Measurements from ENCODE around the gene CREM.

The CREM gene

DNA sequence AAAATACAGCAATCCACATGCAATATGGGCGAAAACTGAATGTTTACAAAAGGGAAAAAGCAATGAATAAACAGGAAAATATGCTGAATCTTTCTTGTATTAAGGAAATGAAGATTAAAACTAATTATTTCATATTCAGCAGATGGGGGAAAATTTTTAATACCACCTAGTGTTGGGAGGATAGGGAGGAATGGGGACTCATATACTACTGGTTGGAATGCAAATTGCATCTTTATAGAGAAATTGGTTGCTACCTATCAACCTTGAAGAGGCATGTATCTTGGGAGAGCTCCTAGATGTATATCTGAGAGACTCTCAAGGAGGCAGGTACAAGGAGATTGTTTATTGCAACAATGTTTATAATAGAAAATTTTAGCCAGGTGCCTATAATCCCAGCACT is 101.4 kb downstream of the CREM start:
- WGBS (ENCODE audit: insufficient coverage): no CpG with 5 or more reads among the region's 1 CpG
- POLR2A ChIA-PET: no interaction called here
- Histone ChIP-seq H3K27me3 (replicated peaks in 2 of 5; ENCODE audit: control insufficient read depth in 4 of 5, insufficient read depth in 5 of 5, low read length in 4 of 5) (no peaks in the 10 kb centered on the region), H3K27ac (ENCODE audit: insufficient read depth in 1 of 2, low read depth in 1 of 2, low read length in 2 of 2, poor library complexity in 1 of 2, severe bottlenecking in 2 of 2) (no peak overlapping the region), H3K9me3 (ENCODE audit: control extremely low read depth in 1 of 5, control insufficient read depth in 4 of 5, insufficient read depth in 2 of 5, low read depth in 1 of 5, low read length in 4 of 5) (no peaks in the 10 kb centered on the region), H3K4me3 (ENCODE audit: control insufficient read depth in 1 of 7, extremely low read depth in 1 of 7, insufficient read depth in 4 of 7, low read depth in 2 of 7, low read length in 6 of 7) (no peak overlapping the region), H3K4me1 (ENCODE audit: control extremely low read depth in 1 of 4, control insufficient read depth in 4 of 4, insufficient read depth in 4 of 4, low read length in 3 of 4) (no peaks in the 10 kb centered on the region), H3K36me3 (ENCODE audit: control insufficient read depth in 4 of 4, insufficient read depth in 4 of 4, low read length in 3 of 4) (no peaks in the 10 kb centered on the region)
- CTCF ChIA-PET: no interaction called here
- DNase-seq: no peak

DNA sequence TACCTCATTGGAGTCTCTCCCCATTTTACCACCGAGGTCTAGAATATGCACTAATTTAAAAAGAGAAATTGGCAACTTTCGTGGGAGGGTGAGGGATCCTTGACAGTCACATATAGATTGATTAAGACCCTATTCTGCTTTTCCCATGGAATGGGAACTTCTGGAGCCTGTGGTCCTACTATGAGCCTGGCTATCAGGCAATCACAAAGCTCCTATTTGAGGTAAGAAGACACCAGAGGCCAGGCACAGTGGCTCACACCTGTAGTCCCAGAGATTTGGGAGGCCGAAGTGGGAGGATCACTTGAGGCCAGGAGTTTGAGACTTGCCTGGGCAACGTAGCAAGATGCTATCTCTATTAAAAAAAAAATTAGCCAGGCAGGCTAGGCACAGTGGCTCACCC is 105.0 kb downstream of the CREM start:
- no peaks in the 10 kb centered on the region for H3K27me3 ChIP-seq (replicated peaks in 2 of 5; ENCODE audit: control insufficient read depth in 4 of 5, insufficient read depth in 5 of 5, low read length in 4 of 5)
- ChIA-PET CTCF (no interaction called here), POLR2A (no interaction called here)
- WGBS (ENCODE audit: insufficient coverage): 100% methylated on average over 3 of the region's 4 CpGs
- no peak overlapping the region for H3K27ac ChIP-seq (ENCODE audit: insufficient read depth in 1 of 2, low read depth in 1 of 2, low read length in 2 of 2, poor library complexity in 1 of 2, severe bottlenecking in 2 of 2)
- no peaks in the 10 kb centered on the region for H3K9me3 ChIP-seq (ENCODE audit: control extremely low read depth in 1 of 5, control insufficient read depth in 4 of 5, insufficient read depth in 2 of 5, low read depth in 1 of 5, low read length in 4 of 5)
- no peak for DNase-seq
- H3K4me1 ChIP-seq (ENCODE audit: control extremely low read depth in 1 of 4, control insufficient read depth in 4 of 4, insufficient read depth in 4 of 4, low read length in 3 of 4): no peaks in the 10 kb centered on the region
- no peak overlapping the region for H3K4me3 ChIP-seq (ENCODE audit: control insufficient read depth in 1 of 7, extremely low read depth in 1 of 7, insufficient read depth in 4 of 7, low read depth in 2 of 7, low read length in 6 of 7)
- no peaks in the 10 kb centered on the region for H3K36me3 ChIP-seq (ENCODE audit: control insufficient read depth in 4 of 4, insufficient read depth in 4 of 4, low read length in 3 of 4)

DNA sequence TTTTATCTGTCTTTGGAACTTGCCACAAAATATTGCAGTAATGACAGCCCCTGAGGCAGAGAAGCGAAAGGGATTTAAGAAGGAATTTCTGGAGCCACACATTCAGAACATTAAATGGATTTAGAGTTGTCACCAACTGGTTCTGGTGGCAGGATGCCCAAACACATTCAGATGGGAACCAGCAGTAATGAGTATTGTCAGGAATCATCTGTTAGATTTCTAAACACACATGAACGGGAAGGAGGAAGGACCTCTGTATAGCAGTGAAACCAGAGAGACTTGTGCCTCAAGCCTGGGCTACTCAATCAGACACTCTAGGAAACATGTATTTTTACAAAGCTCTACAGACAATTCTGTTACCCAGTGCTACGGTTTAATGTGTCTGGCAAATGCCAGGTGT is 105.9 kb downstream of the CREM start:
- H3K9me3 ChIP-seq (ENCODE audit: control extremely low read depth in 1 of 5, control insufficient read depth in 4 of 5, insufficient read depth in 2 of 5, low read depth in 1 of 5, low read length in 4 of 5): no peaks in the 10 kb centered on the region
- POLR2A ChIA-PET: interaction anchor here (0.6 kb wide), 1 partner anchor 129 kb away, joined by 3 read pairs; no protein-coding TSS in a partner anchor
- H3K36me3 ChIP-seq (ENCODE audit: control insufficient read depth in 4 of 4, insufficient read depth in 4 of 4, low read length in 3 of 4): no peaks in the 10 kb centered on the region
- WGBS (ENCODE audit: insufficient coverage): 75% methylated on average over 3 of the region's 3 CpGs
- H3K4me3 ChIP-seq (ENCODE audit: control insufficient read depth in 1 of 7, extremely low read depth in 1 of 7, insufficient read depth in 4 of 7, low read depth in 2 of 7, low read length in 6 of 7): no peak overlapping the region
- CTCF ChIA-PET: interaction anchor here (1.3 kb wide), 1 partner anchor 10 kb away, joined by 5 read pairs; no protein-coding TSS in a partner anchor
- H3K4me1 ChIP-seq (ENCODE audit: control extremely low read depth in 1 of 4, control insufficient read depth in 4 of 4, insufficient read depth in 4 of 4, low read length in 3 of 4): no peaks in the 10 kb centered on the region
- no peak overlapping the region for H3K27ac ChIP-seq (ENCODE audit: insufficient read depth in 1 of 2, low read depth in 1 of 2, low read length in 2 of 2, poor library complexity in 1 of 2, severe bottlenecking in 2 of 2)
- no peaks in the 10 kb centered on the region for H3K27me3 ChIP-seq (replicated peaks in 2 of 5; ENCODE audit: control insufficient read depth in 4 of 5, insufficient read depth in 5 of 5, low read length in 4 of 5)
- no peak for DNase-seq

DNA sequence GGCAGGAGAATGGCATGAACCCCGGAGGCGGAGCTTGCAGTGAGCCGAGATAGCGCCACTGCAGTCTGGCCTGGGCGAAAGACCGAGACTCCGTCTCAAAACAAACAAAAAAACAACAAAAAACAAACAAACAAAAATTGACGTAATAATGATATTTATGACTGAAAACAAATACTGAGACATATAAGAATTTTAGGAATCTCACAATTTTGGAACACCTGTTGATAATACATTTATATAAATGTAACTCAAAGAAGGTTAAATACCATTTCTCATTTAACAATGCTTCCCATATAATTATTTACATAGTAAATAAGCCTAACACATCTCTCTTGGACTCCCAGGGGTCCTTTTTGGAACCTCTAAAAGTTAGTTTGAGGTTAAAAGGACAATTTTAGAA is 107.4 kb downstream of the CREM start:
- no peak for DNase-seq
- POLR2A ChIA-PET: no interaction called here
- WGBS (ENCODE audit: insufficient coverage): no CpG with 5 or more reads among the region's 8 CpGs

DNA sequence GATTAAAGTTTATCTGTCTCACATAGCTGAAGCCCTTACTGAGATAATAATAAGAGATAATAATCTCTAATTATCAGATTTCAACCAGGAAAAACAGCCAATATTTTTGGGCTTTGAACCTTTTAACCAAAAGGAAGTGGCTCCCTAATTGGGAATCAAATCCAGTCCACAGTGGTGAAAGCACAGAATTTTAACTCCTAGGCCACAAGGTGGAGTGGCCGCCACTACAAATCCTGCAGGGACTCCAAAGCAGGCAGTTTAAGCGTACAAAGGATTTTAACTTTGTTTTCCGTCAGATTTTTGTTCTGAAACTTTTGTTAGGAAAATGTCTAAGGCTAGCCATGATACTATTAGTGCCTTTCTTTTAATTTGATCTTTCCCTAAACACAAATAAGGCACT is 110.1 kb downstream of the CREM start:
- DNase-seq: no peak
- H3K9me3 ChIP-seq (ENCODE audit: control extremely low read depth in 1 of 5, control insufficient read depth in 4 of 5, insufficient read depth in 2 of 5, low read depth in 1 of 5, low read length in 4 of 5): no peaks in the 10 kb centered on the region
- ChIA-PET CTCF (interaction anchor here (0.7 to 1.1 kb wide), 2 partner anchors 20 to 329 kb away, joined by 3 to 4 read pairs; no protein-coding TSS in a partner anchor), POLR2A (no interaction called here)
- no peak overlapping the region for H3K4me3 ChIP-seq (ENCODE audit: control insufficient read depth in 1 of 7, extremely low read depth in 1 of 7, insufficient read depth in 4 of 7, low read depth in 2 of 7, low read length in 6 of 7)
- no peak overlapping the region for H3K27ac ChIP-seq (ENCODE audit: insufficient read depth in 1 of 2, low read depth in 1 of 2, low read length in 2 of 2, poor library complexity in 1 of 2, severe bottlenecking in 2 of 2)
- H3K4me1 ChIP-seq (ENCODE audit: control extremely low read depth in 1 of 4, control insufficient read depth in 4 of 4, insufficient read depth in 4 of 4, low read length in 3 of 4): no peaks in the 10 kb centered on the region
- H3K36me3 ChIP-seq (ENCODE audit: control insufficient read depth in 4 of 4, insufficient read depth in 4 of 4, low read length in 3 of 4): no peaks in the 10 kb centered on the region
- 83% methylated on average over 1 of the region's 3 CpGs for WGBS (ENCODE audit: insufficient coverage)
- H3K27me3 ChIP-seq (replicated peaks in 2 of 5; ENCODE audit: control insufficient read depth in 4 of 5, insufficient read depth in 5 of 5, low read length in 4 of 5): no peaks in the 10 kb centered on the region

More for the DNA sequence above, 107.4 kb downstream of the CREM start:
- H3K27me3 ChIP-seq (replicated peaks in 2 of 5; ENCODE audit: control insufficient read depth in 4 of 5, insufficient read depth in 5 of 5, low read length in 4 of 5): no peaks in the 10 kb centered on the region
- CTCF ChIA-PET: interaction anchor here (0.9 kb wide), 1 partner anchor 107 kb away, joined by 3 read pairs; no protein-coding TSS in a partner anchor
- H3K27ac ChIP-seq (ENCODE audit: insufficient read depth in 1 of 2, low read depth in 1 of 2, low read length in 2 of 2, poor library complexity in 1 of 2, severe bottlenecking in 2 of 2): no peak overlapping the region
- no peaks in the 10 kb centered on the region for H3K36me3 ChIP-seq (ENCODE audit: control insufficient read depth in 4 of 4, insufficient read depth in 4 of 4, low read length in 3 of 4)
- no peaks in the 10 kb centered on the region for H3K9me3 ChIP-seq (ENCODE audit: control extremely low read depth in 1 of 5, control insufficient read depth in 4 of 5, insufficient read depth in 2 of 5, low read depth in 1 of 5, low read length in 4 of 5)
- H3K4me3 ChIP-seq (ENCODE audit: control insufficient read depth in 1 of 7, extremely low read depth in 1 of 7, insufficient read depth in 4 of 7, low read depth in 2 of 7, low read length in 6 of 7): no peak overlapping the region
- no peaks in the 10 kb centered on the region for H3K4me1 ChIP-seq (ENCODE audit: control extremely low read depth in 1 of 4, control insufficient read depth in 4 of 4, insufficient read depth in 4 of 4, low read length in 3 of 4)

DNA sequence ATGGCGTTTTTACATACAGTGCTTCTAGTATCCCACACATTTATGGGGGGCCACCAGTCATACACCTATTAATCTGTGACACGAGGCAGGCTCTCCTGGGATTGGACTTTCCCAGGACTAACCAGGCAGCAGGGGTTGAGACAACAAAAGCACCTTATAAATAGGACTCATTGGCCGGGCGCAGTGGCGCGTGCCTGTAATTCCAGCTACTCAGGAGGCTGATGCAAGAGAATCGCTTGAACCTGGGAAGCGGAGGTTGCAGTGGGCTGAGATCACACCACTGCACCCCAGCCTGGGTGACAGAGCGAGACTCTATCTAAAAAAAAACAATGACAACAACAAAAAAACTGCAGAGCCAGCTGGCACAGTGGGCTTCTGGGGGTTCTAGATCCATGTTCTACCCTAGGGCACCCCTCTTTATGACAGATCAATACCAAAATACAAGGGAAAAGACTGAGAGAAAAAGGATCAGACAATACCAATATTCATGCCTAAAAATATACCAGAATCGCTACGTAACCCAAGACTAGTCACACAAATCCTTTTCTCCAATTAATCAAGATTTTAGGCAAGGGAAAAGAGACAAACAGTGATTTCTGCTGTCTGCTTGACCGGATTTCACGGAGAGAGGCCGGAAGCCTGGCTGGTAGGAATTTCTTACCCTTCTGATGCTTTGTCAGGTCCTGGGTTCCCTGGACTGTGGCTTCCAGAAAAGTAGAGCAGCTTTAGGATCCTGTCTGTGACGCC is 111.3 kb downstream of the CREM start:
- POLR2A ChIA-PET: no interaction called here
- Histone ChIP-seq H3K4me3 (ENCODE audit: control insufficient read depth in 1 of 7, extremely low read depth in 1 of 7, insufficient read depth in 4 of 7, low read depth in 2 of 7, low read length in 6 of 7) (no peak overlapping the region), H3K27ac (ENCODE audit: insufficient read depth in 1 of 2, low read depth in 1 of 2, low read length in 2 of 2, poor library complexity in 1 of 2, severe bottlenecking in 2 of 2) (no peak overlapping the region), H3K4me1 (ENCODE audit: control extremely low read depth in 1 of 4, control insufficient read depth in 4 of 4, insufficient read depth in 4 of 4, low read length in 3 of 4) (no peaks in the 10 kb centered on the region), H3K36me3 (ENCODE audit: control insufficient read depth in 4 of 4, insufficient read depth in 4 of 4, low read length in 3 of 4) (no peaks in the 10 kb centered on the region), H3K27me3 (replicated peaks in 2 of 5; ENCODE audit: control insufficient read depth in 4 of 5, insufficient read depth in 5 of 5, low read length in 4 of 5) (no peaks in the 10 kb centered on the region), H3K9me3 (ENCODE audit: control extremely low read depth in 1 of 5, control insufficient read depth in 4 of 5, insufficient read depth in 2 of 5, low read depth in 1 of 5, low read length in 4 of 5) (no peaks in the 10 kb centered on the region)
- no peak for DNase-seq
- CTCF ChIA-PET: no interaction called here
- 94% methylated on average over 14 of the region's 15 CpGs for WGBS (ENCODE audit: insufficient coverage)

DNA sequence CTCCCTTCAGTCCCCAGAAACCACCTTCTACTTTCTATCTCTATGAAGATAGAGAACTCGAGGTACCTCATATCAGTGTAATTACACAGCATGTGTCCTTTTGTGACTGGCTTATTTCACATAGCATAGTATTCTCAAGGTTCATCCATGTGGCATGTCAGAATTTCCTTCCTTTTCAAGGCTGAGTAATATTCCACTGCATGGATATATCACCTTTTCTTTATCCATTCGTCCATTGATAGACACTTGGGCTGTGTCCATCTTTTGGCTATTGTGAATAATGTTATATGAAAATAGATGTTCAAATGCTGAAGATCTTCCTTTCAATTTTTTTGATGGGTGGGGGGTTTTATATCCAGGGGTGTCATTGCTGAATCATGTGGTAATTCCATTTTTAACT is 117.9 kb downstream of the CREM start:
- 100% methylated on average over 1 of the region's 2 CpGs for WGBS (ENCODE audit: insufficient coverage)
- DNase-seq: no peak
- Histone ChIP-seq H3K36me3 (ENCODE audit: control insufficient read depth in 4 of 4, insufficient read depth in 4 of 4, low read length in 3 of 4) (no peaks in the 10 kb centered on the region), H3K27ac (ENCODE audit: insufficient read depth in 1 of 2, low read depth in 1 of 2, low read length in 2 of 2, poor library complexity in 1 of 2, severe bottlenecking in 2 of 2) (no peak overlapping the region), H3K4me1 (ENCODE audit: control extremely low read depth in 1 of 4, control insufficient read depth in 4 of 4, insufficient read depth in 4 of 4, low read length in 3 of 4) (no peaks in the 10 kb centered on the region), H3K9me3 (ENCODE audit: control extremely low read depth in 1 of 5, control insufficient read depth in 4 of 5, insufficient read depth in 2 of 5, low read depth in 1 of 5, low read length in 4 of 5) (no peaks in the 10 kb centered on the region), H3K27me3 (replicated peaks in 2 of 5; ENCODE audit: control insufficient read depth in 4 of 5, insufficient read depth in 5 of 5, low read length in 4 of 5) (peaks cover 0 to 2% (median 0%) of the 10 kb centered on the region in 5 experiments), H3K4me3 (ENCODE audit: control insufficient read depth in 1 of 7, extremely low read depth in 1 of 7, insufficient read depth in 4 of 7, low read depth in 2 of 7, low read length in 6 of 7) (no peak overlapping the region)
- ChIA-PET CTCF (no interaction called here), POLR2A (no interaction called here)

Data from common myeloid progenitor, CD34-positive (primary cell).